Activated CD8-positive, alpha-beta memory T cell treated with anti-CD3 and anti-CD28 coated beads for 36 hours (primary cell): ENCODE measurements around the gene ARID2. TPM values are rescaled to one million over a fixed set of nuclear protein-coding genes. Genes with fewer than 3 reads are reported as not detected.

Source experiments
- CTCF ChIA-PET: fragments of 350-600 bp; sonication (Branson Sonifier 250); formaldehyde crosslinking; loops from one replicate; lab custom pipeline; 2021; ENCODE audit warnings: antibody characterized with exemption; lab: Charles Lee
- POLR2A ChIA-PET: fragments of 350-600 bp; sonication (Branson Sonifier 250); formaldehyde crosslinking; loops from one replicate; lab custom pipeline; 2021; ENCODE audit warnings: antibody characterized with exemption; lab: Charles Lee
- total RNA-seq, 2 experiments: library from RNA; stranded (reverse); gene quantifications; one replicate each; pipeline ENCODE4 v1.2.3, GENCODE V29; 2021

ARID2 gene
- total RNA-seq, 2 experiments from 2014 or later: 22.3 to 23.8 TPM

DNA sequence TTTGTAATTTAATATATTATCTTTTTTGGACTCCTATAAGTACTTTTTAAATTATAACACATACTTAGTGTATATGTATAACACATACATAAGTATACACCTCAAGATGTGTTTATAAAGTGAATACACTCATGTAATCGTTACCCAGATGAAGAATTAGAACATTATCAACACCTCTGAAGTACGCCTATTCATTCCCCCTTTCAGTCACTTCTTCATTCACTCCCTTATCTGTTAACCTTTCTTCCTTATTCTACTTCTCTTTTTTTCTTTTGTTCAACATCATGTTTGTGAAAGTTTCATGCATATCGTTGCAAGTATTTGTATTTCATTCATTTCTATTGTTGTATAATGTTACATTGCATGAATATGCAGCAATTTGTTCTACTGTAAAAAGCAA lies 98.5 kb downstream of the ARID2 start:
- CTCF ChIA-PET: no interaction called here
- POLR2A ChIA-PET: no interaction called here

DNA sequence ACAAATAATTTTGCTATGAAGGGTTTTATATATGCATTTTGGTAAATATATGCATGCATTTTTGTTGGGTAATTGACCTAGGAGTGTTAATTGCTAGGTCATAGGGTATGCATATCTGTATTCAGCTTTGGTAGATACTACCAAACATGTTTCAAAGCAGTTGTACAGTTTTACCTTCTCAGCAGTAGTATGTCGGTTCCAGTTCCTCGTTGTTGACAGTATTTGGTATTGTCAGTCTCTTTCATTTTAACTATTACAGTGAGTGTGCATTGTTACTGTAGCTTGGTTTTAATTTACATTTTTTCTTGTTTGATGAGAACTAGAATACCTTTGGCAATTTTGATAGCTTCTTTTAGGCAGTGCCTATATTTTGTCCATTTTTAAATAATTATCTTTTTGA lies 98.9 kb downstream of the ARID2 start:
- POLR2A ChIA-PET: no interaction called here
- CTCF ChIA-PET: no interaction called here

GRCh38 chr12:45831590-45831989 lies 102.1 kb downstream of the ARID2 start:
- ChIA-PET POLR2A (no interaction called here), CTCF (no interaction called here)

DNA sequence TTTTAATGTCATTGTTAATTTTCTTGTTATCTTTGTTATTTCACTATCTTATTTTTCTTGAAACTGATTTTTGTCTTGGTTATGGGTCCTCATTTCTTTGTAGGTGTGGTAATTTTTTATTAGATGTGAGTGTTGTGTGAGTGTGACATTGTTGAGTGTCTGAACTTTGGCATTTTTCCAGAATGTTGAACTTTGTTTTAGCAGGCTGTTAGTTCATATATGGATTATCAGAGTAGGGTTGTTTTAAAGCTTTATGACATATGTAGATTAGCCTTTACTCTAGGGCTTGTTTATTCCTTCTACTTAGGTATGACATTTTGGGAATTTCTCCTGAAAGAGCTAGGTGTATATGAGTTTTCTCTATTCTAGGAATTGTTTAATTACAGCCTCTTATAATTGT lies 103.9 kb downstream of the ARID2 start:
- CTCF ChIA-PET: interaction anchor here (0.6 kb wide), 1 partner anchor 57 kb away, joined by 4 read pairs; no protein-coding TSS in a partner anchor
- POLR2A ChIA-PET: no interaction called here

DNA sequence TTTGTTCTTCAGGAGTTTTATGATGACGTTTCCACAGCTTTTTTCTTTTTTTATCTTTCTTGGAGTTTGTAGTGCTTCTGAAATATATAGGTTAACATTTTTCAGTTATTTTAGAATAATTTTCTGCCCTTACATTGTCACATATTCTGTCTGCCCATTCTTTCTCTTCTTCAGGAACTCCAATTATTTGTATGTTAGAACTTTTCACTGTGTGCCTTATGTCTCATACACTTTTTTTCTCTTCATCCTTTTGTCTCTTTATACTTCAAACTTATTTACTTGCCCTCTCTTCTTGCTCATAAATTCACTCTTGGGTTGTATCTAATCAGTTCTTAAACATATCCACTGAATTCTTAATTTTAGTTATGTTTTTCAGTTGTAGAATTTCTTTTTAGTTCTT lies 105.3 kb downstream of the ARID2 start:
- CTCF ChIA-PET: no interaction called here
- POLR2A ChIA-PET: interaction anchor here (0.7 kb wide), 1 partner anchor 8 kb away, joined by 6 read pairs; no protein-coding TSS in a partner anchor

DNA sequence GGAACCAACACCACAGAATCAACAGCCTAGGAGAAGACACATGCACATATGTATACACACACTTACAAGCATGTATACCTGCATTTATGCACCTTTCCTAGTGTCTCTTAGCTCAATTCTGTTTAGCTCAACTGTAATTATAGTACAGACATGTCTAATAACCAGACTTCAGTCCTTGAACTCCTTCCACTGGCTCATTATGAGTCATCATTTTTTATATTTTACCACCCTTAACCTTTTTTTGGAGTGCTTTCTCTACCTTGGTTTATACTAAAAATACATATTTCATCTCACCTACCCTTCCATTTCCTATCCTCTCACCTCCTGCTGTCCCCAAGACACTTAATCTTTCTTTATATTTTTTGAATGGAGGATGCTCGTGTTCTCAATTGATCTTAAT lies 110.4 kb downstream of the ARID2 start:
- ChIA-PET CTCF (no interaction called here), POLR2A (no interaction called here)

- ChIA-PET POLR2A (no interaction called here), CTCF (no interaction called here)
Observed at GRCh38 chr12:45849289-45849688, 119.8 kb downstream of the ARID2 start.

- POLR2A ChIA-PET: no interaction called here
- CTCF ChIA-PET: no interaction called here
Observed at GRCh38 chr12:45850302-45850701, 120.8 kb downstream of the ARID2 start.

DNA sequence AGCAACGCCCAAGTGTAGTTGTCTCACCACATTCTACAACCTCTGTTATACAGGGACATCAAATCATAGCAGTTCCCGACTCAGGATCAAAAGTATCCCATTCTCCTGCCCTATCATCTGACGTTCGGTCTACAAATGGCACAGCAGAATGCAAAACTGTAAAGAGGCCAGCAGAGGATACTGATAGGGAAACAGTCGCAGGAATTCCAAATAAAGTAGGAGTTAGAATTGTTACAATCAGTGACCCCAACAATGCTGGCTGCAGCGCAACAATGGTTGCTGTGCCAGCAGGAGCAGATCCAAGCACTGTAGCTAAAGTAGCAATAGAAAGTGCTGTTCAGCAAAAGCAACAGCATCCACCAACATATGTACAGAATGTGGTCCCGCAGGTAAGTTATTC lies 123.0 kb downstream of the ARID2 start:
- ChIA-PET POLR2A (no interaction called here), CTCF (no interaction called here)

DNA sequence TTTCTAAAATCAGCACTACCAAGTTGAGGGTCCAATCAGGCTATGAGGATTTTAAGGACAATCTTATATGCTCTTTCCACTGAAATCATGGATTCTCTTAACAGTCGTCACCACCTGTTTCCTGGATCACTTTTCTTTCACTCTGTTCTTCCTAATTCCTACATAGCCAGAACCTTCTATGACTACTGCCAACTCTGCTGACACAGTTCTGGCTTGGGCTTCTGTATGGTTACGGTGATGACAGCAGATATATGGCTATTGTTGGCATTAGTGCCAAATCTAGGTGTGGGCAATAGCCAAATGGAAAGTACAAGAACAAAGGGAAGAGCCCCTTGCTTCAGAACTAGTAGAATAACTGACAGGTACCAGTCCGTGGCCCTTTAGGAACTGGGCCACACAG lies 124.0 kb downstream of the ARID2 start:
- POLR2A ChIA-PET: no interaction called here
- CTCF ChIA-PET: no interaction called here

- CTCF ChIA-PET: interaction anchor here (0.8 kb wide), 2 partner anchors 12 to 33 kb away, joined by 3 read pairs; no protein-coding TSS in a partner anchor
- POLR2A ChIA-PET: no interaction called here
Observed at GRCh38 chr12:45863332-45863731, 133.8 kb downstream of the ARID2 start.

DNA sequence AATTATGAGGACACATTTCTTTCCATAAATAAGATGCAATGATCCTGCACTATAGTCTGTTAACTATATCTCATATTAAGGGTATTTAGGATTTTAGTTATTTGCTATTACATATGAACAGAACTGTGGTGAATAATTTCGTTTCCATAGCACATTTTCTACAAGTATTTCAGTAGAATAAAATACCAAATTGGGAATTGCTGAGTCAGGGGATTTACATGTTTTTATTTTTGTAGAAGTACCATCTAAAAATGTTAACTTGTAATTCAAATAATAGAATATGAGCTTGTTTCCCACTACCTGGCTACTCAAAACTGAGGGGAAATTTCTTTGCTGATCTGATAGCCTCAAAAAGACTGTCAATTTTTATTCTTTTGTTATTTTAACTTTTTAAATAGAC lies 136.8 kb downstream of the ARID2 start:
- POLR2A ChIA-PET: no interaction called here
- CTCF ChIA-PET: no interaction called here

GRCh38 chr12:45872446-45872845 lies 142.9 kb downstream of the ARID2 start:
- POLR2A ChIA-PET: no interaction called here
- CTCF ChIA-PET: no interaction called here

DNA sequence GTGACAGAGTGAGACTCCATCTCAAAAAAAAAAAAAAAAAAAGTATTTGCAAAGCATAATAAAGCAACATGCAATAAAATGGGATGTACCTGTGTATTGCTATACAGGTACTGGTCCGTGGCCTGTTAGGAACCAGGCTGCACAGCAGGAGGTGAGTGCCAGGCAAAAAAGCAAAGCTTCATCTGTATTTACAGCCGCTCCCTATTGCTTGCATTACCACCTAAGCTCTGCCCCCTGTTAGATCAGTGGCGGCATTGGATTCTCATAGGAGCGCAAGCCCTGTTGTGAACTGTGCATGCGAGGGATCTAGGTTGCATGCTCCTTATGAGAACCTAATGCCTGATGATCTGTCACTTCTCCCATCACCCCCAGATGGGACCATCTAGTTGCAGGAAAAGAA lies 147.6 kb downstream of the ARID2 start:
- CTCF ChIA-PET: interaction anchor here (0.7 kb wide), 2 partner anchors 96 to 139 kb away, joined by 3 read pairs; no protein-coding TSS in a partner anchor
- POLR2A ChIA-PET: no interaction called here

DNA sequence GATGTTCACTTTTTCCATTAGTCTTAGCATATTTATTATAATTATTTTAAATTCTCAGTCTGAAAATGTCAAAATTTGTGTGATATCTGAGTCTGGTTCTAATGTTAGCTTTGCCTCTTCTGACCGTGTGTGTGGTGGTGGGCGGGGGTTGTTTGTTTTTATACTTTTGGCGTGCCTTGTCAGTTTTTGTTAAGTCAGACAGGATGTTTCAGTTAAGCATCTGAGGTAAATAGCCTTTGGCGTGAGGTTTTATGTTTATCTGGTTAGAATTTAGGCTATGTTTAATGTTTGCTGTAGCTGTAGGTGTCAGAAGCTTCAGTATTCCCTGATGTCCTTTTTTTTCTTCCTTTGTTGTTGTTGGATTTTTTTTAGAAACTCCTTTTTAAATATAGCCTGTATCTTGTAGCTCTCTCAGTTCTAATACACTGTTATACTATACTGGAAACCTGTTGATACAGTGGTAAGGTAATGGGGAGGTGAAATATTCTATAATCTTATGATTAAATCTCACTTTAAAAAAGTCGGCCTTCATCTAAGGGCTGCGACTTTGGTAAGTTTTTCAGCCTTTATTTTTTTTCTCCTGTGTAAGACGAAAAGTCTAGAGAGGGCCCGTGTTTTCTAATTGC lies 149.2 kb downstream of the ARID2 start:
- POLR2A ChIA-PET: no interaction called here

DNA sequence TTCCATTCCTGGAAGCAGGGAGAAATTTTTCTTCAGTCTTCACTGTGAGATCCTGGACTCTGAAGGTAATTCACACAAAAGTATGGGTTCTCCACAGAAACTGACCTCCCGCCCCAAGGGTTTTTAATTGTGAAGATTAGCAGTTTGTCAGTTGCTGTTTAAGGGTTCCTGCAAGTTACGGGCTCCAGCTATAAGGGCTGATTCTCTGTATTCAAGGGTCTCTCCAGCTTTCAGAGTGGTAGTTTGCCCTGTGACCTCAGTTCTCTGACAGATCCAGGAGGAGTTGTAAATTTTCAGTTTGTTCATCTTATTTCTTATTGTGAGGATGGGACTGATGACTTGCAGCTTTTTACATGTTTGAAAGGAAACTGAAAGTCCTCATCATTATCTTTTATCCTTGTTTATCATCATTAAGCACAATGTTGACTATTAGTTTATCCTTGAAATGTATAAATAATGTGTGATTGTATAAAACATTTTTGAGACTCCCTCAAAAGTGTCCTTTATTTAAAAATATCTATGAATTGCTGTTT lies 149.9 kb downstream of the ARID2 start:
- POLR2A ChIA-PET: no interaction called here
- CTCF ChIA-PET: interaction anchor here (0.6 kb wide), 1 partner anchor 75 kb away, joined by 4 read pairs; no protein-coding TSS in a partner anchor

More for the DNA sequence above, 149.2 kb downstream of the ARID2 start:
- CTCF ChIA-PET: interaction anchor here (0.6 kb wide), 1 partner anchor 76 kb away, joined by 4 read pairs; no protein-coding TSS in a partner anchor

- ChIA-PET POLR2A (no interaction called here), CTCF (no interaction called here)
Observed at GRCh38 chr12:45880533-45880932, 151.0 kb downstream of the ARID2 start.

DNA sequence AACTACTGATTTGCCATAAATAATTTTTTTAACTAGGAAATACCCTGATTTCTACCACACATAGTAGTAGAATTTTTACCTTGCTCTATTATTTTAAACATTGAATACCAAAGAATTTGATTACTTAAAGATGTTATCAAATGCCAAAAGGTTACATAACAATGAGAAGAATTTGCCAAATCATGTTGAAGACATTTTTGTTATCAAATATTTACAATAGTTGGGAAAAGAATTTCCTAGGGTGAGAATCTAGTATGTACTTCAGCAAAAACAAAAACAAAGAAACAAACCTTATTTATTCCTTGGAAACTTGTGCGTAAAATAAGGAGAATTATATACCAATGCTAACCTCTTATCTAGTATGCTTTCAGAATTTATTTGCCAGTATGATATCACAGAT lies 153.7 kb downstream of the ARID2 start:
- CTCF ChIA-PET: no interaction called here
- POLR2A ChIA-PET: no interaction called here

DNA sequence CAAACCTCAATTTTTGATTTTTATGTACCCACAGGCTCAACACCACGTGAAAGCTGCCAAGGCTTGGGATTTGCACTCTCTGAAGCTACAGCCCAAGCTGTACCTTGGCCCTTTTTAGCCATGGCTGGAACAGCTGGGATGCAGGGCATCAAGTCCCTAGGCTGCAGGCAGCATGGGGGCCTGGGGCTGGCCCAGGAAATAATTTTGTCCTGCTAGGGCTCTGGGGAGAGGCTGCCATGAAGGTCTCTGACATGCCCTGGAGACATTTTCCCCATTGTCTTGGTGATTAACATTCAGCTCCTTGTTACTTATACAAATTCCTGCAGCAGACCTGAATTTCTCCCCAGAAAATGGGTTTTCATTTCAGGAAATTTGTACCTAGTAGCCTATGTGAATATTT lies 157.2 kb downstream of the ARID2 start:
- CTCF ChIA-PET: no interaction called here
- POLR2A ChIA-PET: no interaction called here

DNA sequence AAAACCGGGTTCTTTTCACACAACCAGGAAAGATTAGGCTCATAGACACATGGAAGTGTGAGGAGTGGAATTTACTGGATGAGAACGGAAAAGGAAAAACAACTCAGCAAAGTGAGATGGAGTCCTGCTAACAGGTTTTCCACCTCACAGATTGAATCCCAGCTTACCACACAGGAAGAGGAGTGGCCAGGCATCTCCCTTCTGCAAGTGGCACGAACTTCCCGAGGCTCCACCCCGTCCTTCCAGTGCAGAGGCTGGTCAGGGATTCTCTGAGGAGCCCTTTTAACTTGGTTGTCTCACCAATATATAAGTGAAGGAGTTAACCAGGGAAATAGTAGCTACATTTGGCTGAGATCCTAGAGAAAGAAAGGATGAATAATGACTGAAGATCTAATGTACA lies 158.0 kb downstream of the ARID2 start:
- ChIA-PET CTCF (no interaction called here), POLR2A (no interaction called here)

- ChIA-PET POLR2A (no interaction called here), CTCF (no interaction called here)
Observed at GRCh38 chr12:45890276-45890675, 160.8 kb downstream of the ARID2 start.
